ENCODE results near the gene STX16. TPM values are rescaled to one million over a fixed set of nuclear protein-coding genes. Genes with fewer than 3 reads are reported as not detected.

STX16 gene
- total RNA-seq, 1 donor from 2014 or later = 67.8 TPM

- H3K4me1 ChIP-seq = peaks cover 35% of the 10 kb centered on the region
- no peaks in the 10 kb centered on the region for H3K27me3 ChIP-seq (ENCODE audit: low read depth)
- TF ChIP-seq CTCF (IDR thresholded peaks at IDR 0.05) = no peak
- intact Hi-C loops (cut with DNase I) = no loop called here
- no peak for ATAC-seq
- H3K4me3 ChIP-seq = no peak overlapping the region
- no peaks in the 10 kb centered on the region for H3K9me3 ChIP-seq
- H3K36me3 ChIP-seq = peaks cover 42% of the 10 kb centered on the region
- DNase-seq = no peak
- H3K27ac ChIP-seq = no peak overlapping the region
Measured at GRCh38 chr20:58694241-58695083, 43.4 kb downstream of the STX16 start.

- TF ChIP-seq CTCF (IDR thresholded peaks at IDR 0.05) = no peak
- peaks cover 35% of the 10 kb centered on the region for H3K4me1 ChIP-seq
- H3K4me3 ChIP-seq = no peak overlapping the region
- peaks cover 49% of the 10 kb centered on the region for H3K36me3 ChIP-seq
- ATAC-seq (no peak), DNase-seq (no peak)
- no peak overlapping the region for H3K27ac ChIP-seq
- intact Hi-C loops (cut with DNase I) = no loop called here
- H3K27me3 ChIP-seq (ENCODE audit: low read depth) = no peaks in the 10 kb centered on the region
- H3K9me3 ChIP-seq = no peaks in the 10 kb centered on the region
Measured at GRCh38 chr20:58695084-58695722, 44.1 kb downstream of the STX16 start.

- intact Hi-C loops (cut with DNase I) = no loop called here
- Histone ChIP-seq H3K4me3 (no peak overlapping the region), H3K36me3 (peaks cover 57% of the 10 kb centered on the region), H3K27ac (no peak overlapping the region), H3K9me3 (no peaks in the 10 kb centered on the region), H3K4me1 (peaks cover 29% of the 10 kb centered on the region), H3K27me3 (ENCODE audit: low read depth) (no peaks in the 10 kb centered on the region)
- TF ChIP-seq CTCF (IDR thresholded peaks at IDR 0.05) = no peak
- ATAC-seq = no peak
- no peak for DNase-seq
Measured at GRCh38 chr20:58695895-58696375, 44.9 kb downstream of the STX16 start.

DNA sequence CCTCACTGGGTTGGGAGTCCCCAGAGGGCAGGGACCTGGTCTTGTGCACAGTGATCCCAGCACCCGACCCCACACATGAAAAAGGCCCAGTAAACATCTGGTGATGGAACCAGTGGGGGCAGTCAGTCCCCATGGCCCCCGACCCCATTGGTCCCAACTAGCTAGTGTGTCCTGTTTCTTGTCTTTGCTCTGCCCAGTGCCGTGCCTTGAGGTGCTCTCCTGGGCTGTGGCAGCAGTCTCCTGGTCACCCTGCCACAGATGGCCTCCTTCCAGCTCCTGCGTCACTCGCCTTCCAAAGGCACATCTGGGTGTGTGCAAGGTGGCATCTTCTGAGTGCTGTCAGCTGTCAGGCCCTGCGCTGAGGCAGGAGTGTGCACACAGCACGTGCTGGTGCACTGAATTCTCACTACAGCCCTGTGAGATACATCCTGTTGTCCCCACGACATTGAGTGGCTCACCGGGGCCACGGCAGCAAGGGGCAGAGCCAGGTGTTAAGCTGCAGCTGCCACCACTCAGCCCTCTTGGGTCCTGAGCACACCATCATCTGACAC lies 45.4 kb downstream of the STX16 start:
- TF ChIP-seq CTCF (IDR thresholded peaks at IDR 0.05) = no peak
- no peak for ATAC-seq
- Histone ChIP-seq H3K27me3 (ENCODE audit: low read depth) (no peaks in the 10 kb centered on the region), H3K4me1 (peaks cover 24% of the 10 kb centered on the region), H3K9me3 (no peaks in the 10 kb centered on the region), H3K27ac (no peak overlapping the region), H3K4me3 (no peak overlapping the region), H3K36me3 (peaks cover 57% of the 10 kb centered on the region)
- no peak for DNase-seq
- intact Hi-C loops (cut with DNase I) = no loop called here

- no peak overlapping the region for H3K4me3 ChIP-seq
- no peak overlapping the region for H3K27ac ChIP-seq
- no peak for TF ChIP-seq CTCF (IDR thresholded peaks at IDR 0.05)
- ATAC-seq = no peak
- H3K27me3 ChIP-seq (ENCODE audit: low read depth) = no peaks in the 10 kb centered on the region
- DNase-seq = no peak
- intact Hi-C loops (cut with DNase I) = no loop called here
- H3K36me3 ChIP-seq = peaks cover 62% of the 10 kb centered on the region
- H3K4me1 ChIP-seq = peaks cover 16% of the 10 kb centered on the region
- no peaks in the 10 kb centered on the region for H3K9me3 ChIP-seq
Measured at GRCh38 chr20:58697201-58697866, 46.3 kb downstream of the STX16 start.

All from lower lobe of right lung (tissue), 2 donors.